DND-41 (cell line): ENCODE results near the gene PAPOLA.

Experiments used
- CTCF ChIP-seq: IDR thresholded peaks from 2 replicates; pipeline ENCODE4 v1.5.1; 2012; ENCODE audit warnings: borderline replicate concordance, low read length, moderate library complexity, mild to moderate bottlenecking; ENCODE audit not compliant: poor library complexity, severe bottlenecking; ENCODE audit errors: extremely low read depth
- EZH2 ChIP-seq: IDR thresholded peaks from 3 replicates; pipeline ENCODE4 v1.6.1; 2012; ENCODE audit warnings: borderline replicate concordance, low read depth, mild to moderate bottlenecking, moderate library complexity, low read length, inconsistent platforms; ENCODE audit not compliant: severe bottlenecking

- TF ChIP-seq CTCF (no peak), EZH2 (no peak)
Measured at GRCh38 chr14:96455588-96455987, 46.6 kb upstream of the PAPOLA start.
